Kasumi-1 (cell line): ENCODE results near the gene CPEB4.

Source experiments
- DNase-seq, 2 experiments: peaks; one replicate each; lab custom pipeline; 2025; lab: John Stamatoyannopoulos, UW

CPEB4 gene

DNA sequence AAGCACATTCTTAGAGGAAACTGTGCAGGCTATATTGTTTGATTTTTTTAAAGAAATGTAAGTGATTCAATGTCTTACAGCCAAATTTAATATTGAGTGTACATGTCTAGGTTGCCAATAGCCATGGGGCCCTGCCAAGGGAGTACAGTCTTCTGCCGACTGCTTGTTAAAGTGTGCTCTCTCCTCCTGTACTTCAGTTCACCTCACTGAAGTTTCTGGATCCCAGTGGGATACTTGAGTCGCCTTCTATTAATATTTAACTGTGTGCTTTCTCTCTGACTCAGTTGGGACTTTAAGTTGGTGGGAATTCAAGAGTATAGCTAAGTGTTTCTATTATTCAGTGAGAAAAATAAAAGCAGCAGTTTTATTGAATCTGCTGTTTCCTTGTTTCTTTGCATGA is 56.4 kb downstream of the CPEB4 start:
- no peak for DNase-seq

DNA sequence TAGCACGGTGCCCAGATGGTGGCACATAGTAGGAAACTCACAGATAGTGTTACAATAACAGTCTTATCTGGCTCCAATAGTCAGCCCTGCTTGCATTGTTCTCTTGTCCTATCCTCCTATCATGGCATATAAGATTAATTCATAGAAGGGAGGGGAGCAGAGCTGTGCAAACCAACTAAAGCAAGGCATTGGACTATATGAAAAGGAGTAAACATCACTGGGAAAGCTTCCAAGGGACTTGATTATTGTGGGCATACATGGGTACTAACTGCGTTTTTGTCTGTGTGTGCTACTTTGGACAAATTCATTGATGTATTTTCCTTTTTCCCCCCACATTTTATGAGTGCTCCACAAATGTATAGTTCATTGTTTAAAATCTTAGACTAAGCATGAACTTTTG is 57.0 kb downstream of the CPEB4 start:
- no peak for DNase-seq

GRCh38 chr5:173946323-173946722 is 58.2 kb downstream of the CPEB4 start:
- DNase-seq, result no peak

DNA sequence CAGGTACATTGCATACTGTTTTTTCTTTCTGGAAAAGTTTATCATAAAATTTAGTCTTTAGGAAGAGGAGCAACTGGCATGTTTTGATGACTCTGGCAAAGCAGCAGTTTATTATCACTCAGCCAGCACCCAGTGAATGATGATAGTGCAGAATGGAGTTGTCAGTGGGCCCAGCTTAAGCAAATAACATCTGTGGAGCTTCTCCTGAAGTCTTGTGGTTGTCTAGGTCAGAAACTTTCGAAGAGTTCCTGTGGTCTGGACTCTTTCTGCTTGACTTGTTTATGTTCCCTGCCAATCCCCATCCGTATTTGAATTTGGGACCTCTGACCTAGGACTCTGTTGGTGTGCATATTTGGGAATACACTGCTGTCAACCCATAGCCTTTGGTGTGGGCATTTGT is 62.7 kb downstream of the CPEB4 start:
- DNase-seq, result no peak

- DNase-seq, result no peak
Observed at GRCh38 chr5:173953528-173954090, 65.5 kb downstream of the CPEB4 start.

GRCh38 chr5:173954671-173955521 is 66.7 kb downstream of the CPEB4 start:
- DNase-seq, result peak in 1 of 2 experiments; percentile 15

DNA sequence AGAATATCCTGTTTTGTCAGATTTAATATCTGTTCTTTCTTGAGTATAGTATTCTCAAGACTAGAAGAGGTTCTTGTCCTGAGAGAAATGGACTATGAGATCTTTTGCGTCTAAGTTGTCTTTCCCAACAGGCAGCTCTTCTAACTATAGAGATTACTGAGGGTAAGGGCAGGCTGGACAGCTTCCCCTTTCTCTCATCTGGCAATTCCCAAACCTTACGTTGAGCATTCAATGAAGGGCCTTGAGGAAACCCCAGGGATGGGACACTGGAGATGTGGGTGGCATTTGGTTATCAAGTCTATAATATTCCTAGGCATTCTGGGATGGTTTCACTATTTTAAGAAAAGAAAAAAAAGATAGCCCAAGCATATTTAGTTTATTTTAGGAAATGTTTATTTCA is 72.8 kb downstream of the CPEB4 start:
- DNase-seq, result no peak

- DNase-seq, result no peak
Observed at GRCh38 chr5:173961418-173961817, 73.3 kb downstream of the CPEB4 start.

DNA sequence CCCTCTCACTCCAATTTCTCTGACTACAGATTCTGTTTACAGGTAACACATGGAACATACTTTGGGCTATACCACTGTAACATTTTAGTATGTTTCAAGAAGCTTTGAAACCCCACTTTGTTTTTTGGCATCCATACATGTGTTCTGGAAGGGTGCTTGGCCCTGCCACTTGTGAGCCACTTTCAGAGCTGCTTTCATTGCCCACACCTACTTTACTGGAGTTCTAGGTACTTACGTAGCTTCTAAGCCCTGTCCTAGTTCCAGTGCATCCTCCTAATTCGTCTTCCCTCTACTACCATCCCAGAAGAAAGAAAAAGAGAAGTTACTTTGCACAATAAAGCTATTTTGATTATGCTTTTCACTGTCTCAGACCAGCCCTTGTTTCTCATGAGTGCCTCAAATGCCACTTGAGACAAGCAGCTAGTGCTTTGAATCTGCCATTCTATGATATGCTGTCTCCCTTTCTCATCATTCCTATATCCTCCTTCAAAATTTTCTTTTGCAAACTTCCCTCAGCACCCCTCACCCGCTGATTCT is 74.4 kb downstream of the CPEB4 start:
- DNase-seq, result no peak

GRCh38 chr5:173963182-173963838 is 75.2 kb downstream of the CPEB4 start:
- no peak for DNase-seq

DNA sequence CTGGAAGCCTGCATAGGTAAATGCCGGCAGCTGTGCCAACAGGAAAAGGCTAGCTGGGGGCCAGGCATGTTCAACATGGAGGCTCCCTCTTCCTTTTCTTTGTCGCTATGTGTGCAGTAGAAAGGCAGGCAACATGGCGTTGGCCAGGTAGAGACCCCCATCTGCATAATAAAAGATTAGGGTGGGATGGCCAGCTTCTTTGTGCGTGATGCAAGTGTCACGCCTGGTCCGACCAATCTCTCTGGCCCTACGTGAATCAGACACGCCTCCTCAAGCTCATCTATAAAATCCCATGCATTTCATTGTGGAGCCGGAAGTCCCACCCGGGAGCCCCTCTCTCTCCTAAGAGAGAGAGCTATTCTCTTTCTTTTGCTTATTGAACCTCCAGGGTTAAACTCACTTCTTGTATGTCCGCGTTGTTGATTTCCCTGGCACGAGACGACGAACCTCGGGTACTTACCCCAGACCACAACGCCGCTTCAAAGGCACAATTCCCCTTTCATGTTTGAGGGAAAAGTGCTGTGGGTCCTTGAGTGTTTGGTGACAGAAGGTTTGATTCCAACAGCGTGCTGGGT is 75.8 kb downstream of the CPEB4 start:
- no peak for DNase-seq

DNA sequence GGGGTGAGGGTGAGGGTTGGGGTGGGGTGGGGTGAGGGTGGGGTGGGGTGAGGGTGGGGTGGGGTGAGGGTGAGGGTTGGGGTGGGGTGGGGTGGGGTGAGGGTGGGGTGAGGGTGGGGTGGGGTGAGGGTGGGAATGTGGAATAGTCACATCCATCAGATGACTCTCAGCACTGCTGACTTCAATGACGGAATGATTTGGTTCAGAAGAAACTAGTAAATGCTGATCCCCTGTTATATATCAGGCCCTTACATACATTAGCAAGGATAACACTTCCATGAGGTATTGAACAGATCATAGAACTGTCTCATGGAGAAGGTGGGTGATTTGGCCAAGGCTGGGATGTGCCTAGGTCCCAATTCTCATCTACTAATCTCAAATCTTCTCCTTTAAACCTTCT is 76.4 kb downstream of the CPEB4 start:
- no peak for DNase-seq

DNA sequence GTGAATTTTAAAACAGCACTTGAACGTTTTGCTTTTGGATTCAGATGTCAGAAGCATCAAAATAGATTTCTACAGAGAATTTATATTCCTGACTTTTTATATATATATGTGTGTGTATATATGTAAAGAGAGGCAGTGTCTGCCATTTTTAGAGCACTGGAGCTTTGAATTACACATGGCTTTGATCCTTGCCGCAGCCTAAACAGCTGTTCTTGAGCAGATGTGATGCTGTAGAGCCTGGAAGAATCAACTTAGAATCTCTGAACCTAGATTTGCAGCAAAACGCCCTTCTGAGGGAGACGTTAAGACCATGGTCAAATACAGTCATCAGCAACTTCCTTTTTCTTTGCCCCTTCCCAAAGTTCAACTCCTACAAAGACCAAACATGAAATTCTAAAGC is 79.1 kb downstream of the CPEB4 start:
- no peak for DNase-seq

- DNase-seq, result peak in 1 of 2 experiments; percentile 19
Observed at GRCh38 chr5:173968154-173968797, 80.1 kb downstream of the CPEB4 start.

- DNase-seq, result no peak
Observed at GRCh38 chr5:173969167-173970049, 81.3 kb downstream of the CPEB4 start.

DNA sequence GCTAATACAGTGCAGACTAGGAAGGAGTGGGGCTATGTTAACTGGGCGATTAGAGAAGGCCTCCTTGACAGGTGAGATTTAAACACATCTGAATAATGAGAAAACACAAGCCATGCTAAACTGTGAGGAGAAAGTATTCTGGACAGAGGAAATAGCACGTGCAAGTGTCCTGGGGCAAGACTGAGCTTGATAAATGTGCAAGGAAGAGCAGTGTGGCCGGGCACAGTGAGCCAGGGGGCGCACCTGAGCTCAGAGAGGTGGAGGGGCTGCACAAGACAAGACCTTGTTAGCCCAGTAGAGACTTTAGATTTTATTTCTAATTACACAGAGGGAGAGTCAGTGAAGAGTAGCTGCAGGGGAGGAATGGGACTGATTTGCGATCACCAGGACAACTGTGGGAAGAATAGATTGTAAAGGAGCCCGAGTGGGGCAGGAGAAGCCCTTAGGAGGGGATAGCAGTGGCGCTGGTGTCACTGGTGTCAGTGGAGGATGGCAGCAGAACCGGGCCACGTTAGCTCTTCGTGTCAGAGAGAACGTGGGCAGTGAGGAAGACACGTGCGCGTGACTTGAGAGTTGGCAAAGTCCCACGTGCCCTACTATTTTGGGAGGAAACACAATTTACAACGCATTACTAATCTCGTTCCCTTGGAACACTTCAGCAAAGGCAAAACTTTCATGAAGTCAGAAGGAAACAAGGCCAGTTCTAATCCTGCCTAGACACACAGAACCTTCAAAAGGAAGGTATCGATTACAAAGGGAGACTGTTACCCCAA is 82.9 kb downstream of the CPEB4 start:
- DNase-seq, result no peak

GRCh38 chr5:173971681-173972345 is 83.7 kb downstream of the CPEB4 start:
- DNase-seq, result no peak

- no peak for DNase-seq
Observed at GRCh38 chr5:173972607-173972924, 84.4 kb downstream of the CPEB4 start.

DNA sequence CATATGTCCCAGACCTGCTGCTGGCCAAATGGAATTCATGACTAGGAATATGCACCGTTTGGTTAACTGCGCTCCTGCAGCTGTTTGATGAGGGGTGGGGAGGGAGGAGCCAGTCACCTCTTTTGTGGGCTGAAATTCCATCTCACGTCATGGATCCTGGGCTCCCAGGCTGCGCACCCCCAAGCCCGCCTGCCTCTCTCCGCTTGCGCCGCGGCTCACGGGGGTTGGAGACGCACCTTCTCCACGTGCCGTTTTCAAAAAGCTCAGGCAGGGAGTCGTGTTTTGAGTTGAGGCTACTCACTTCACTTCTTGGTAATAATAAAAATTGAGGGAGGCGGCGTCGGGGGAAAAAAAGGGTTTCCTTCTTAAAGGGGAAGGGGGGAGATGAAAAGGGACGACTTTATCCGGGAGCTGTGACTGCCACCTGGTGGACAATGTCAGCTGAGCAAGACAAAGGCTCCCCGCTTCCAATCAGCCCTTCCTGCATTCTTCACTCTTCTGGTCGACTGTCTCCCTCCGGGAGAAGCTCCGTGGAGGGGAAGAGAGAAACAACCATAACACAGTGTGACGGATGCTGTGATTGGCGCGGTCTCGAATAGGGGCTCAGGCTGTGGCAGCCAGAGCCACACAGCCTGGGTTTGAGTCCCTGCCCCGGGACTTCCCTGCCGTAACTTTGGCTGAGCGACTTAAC is 84.9 kb downstream of the CPEB4 start:
- DNase-seq, result peak; percentile 79 to 86
